Kidney epithelial cell (primary cell): ENCODE measurements around the gene SPATA21. TPM values are rescaled to one million over a fixed set of nuclear protein-coding genes. Genes with fewer than 3 reads are reported as not detected.
"Not testable (repeated sequence)": the region's sequence is repeated elsewhere in the genome, so short reads cannot be mapped to it uniquely, and the experiment has no call there.

ENCODE experiments used
- DNase-seq: peaks from one replicate; pipeline ENCODE4 v3.0.0-alpha.2; 2010; ENCODE audit warnings: low read depth
- H3K27me3 ChIP-seq: 2 replicates; pipeline ENCODE4 v1.6.0; 2011; ENCODE audit warnings: low read length; ENCODE audit not compliant: control insufficient read depth, insufficient read depth
- H3K36me3 ChIP-seq: 2 replicates; pipeline ENCODE4 v1.5.1; 2011; ENCODE audit warnings: low read length; ENCODE audit not compliant: control insufficient read depth, insufficient read depth
- H3K4me3 ChIP-seq: 2 replicates; pipeline ENCODE4 v1.5.1; 2011; ENCODE audit warnings: low read depth, mild to moderate bottlenecking, control low read depth, low read length
- CTCF ChIP-seq: IDR thresholded peaks from 2 replicates; pipeline ENCODE4 v1.5.1; 2011; ENCODE audit warnings: mild to moderate bottlenecking, moderate library complexity, low read length, control low read depth, inconsistent platforms; ENCODE audit not compliant: insufficient read depth, poor library complexity, severe bottlenecking
- total RNA-seq: library from RNA; depleted of rRNA; stranded (reverse); fragments of >200 nt; gene quantifications from 2 replicates; pipeline ENCODE4 v1.2.3, GENCODE V29; 2015

The SPATA21 gene
- total RNA-seq, 1 donor from 2014 or later = not detected

GRCh38 chr1:16462773-16463330 is 25.6 kb upstream of the SPATA21 start:
- no peak for DNase-seq
- Histone ChIP-seq H3K4me3 (no peak overlapping the region), H3K27me3 (no peaks in the 10 kb centered on the region), H3K36me3 (peaks cover 2% of the 10 kb centered on the region)
- no peak for TF ChIP-seq CTCF

GRCh38 chr1:16461681-16462080 is 24.5 kb upstream of the SPATA21 start:
- DNase-seq = no peak
- peaks cover 2% of the 10 kb centered on the region for H3K36me3 ChIP-seq
- no peak overlapping the region for H3K4me3 ChIP-seq
- no peaks in the 10 kb centered on the region for H3K27me3 ChIP-seq
- TF ChIP-seq CTCF = no peak

- DNase-seq = no peak
Measured at GRCh38 chr1:16459352-16459925, 22.2 kb upstream of the SPATA21 start.

GRCh38 chr1:16458831-16459230 is 21.6 kb upstream of the SPATA21 start:
- Histone ChIP-seq H3K27me3 (no peaks in the 10 kb centered on the region), H3K36me3 (peaks cover 2% of the 10 kb centered on the region), H3K4me3 (no peak overlapping the region)
- DNase-seq = no peak
- no peak for TF ChIP-seq CTCF

More at GRCh38 chr1:16459352-16459925, 22.2 kb upstream of the SPATA21 start:
- Histone ChIP-seq H3K27me3 (no peaks in the 10 kb centered on the region), H3K36me3 (peaks cover 2% of the 10 kb centered on the region), H3K4me3 (no peak overlapping the region)
- TF ChIP-seq CTCF = no peak

- H3K4me3 ChIP-seq, H3K36me3 ChIP-seq, DNase-seq, H3K27me3 ChIP-seq: not testable (repeated sequence)
Measured at GRCh38 chr1:16456151-16456550, 18.9 kb upstream of the SPATA21 start.

- H3K27me3 ChIP-seq, DNase-seq, H3K36me3 ChIP-seq, H3K4me3 ChIP-seq: not testable (repeated sequence)
Measured at GRCh38 chr1:16454909-16455308, 17.7 kb upstream of the SPATA21 start.
